GM21619 (cell line): Measurements from ENCODE around the gene ADAM23.

Source experiments
- ATAC-seq: cut with Tn5 transposase; IDR thresholded peaks from one replicate; pipeline ENCODE4 v1.9.1; 2021; ENCODE audit not compliant: unreplicated experiment

Gene ADAM23

GRCh38 chr2:206562375-206562774 is 119.0 kb downstream of the ADAM23 start:
- no peak for ATAC-seq

GRCh38 chr2:206563374-206563773 is 120.0 kb downstream of the ADAM23 start:
- ATAC-seq = no peak

- no peak for ATAC-seq
These were observed 122.3 kb downstream of the ADAM23 start for GRCh38 chr2:206565666-206566065.

- ATAC-seq = no peak
These were observed 126.1 kb downstream of the ADAM23 start for GRCh38 chr2:206569470-206569869.

- no peak for ATAC-seq
These were observed 126.9 kb downstream of the ADAM23 start for GRCh38 chr2:206570199-206570598.

GRCh38 chr2:206572725-206573124 is 129.4 kb downstream of the ADAM23 start:
- ATAC-seq = no peak

GRCh38 chr2:206573793-206574192 is 130.5 kb downstream of the ADAM23 start:
- ATAC-seq = no peak

GRCh38 chr2:206584323-206585116 is 141.2 kb downstream of the ADAM23 start:
- ATAC-seq = no peak

GRCh38 chr2:206585335-206585734 is 142.0 kb downstream of the ADAM23 start:
- ATAC-seq = no peak

GRCh38 chr2:206586609-206587008 is 143.3 kb downstream of the ADAM23 start:
- no peak for ATAC-seq

- ATAC-seq = no peak
These were observed 154.4 kb downstream of the ADAM23 start for GRCh38 chr2:206597717-206598218.

- ATAC-seq = no peak
These were observed 159.9 kb downstream of the ADAM23 start for GRCh38 chr2:206603243-206603642.

- no peak for ATAC-seq
These were observed 167.1 kb downstream of the ADAM23 start for GRCh38 chr2:206610451-206610850.

- no peak for ATAC-seq
These were observed 167.9 kb downstream of the ADAM23 start for GRCh38 chr2:206611191-206611590.

GRCh38 chr2:206611736-206612135 is 168.4 kb downstream of the ADAM23 start:
- ATAC-seq = no peak

GRCh38 chr2:206614811-206615210 is 171.5 kb downstream of the ADAM23 start:
- ATAC-seq = no peak

GRCh38 chr2:206615417-206616089 is 172.2 kb downstream of the ADAM23 start:
- no peak for ATAC-seq

- ATAC-seq = no peak
These were observed 172.8 kb downstream of the ADAM23 start for GRCh38 chr2:206616151-206616550.

GRCh38 chr2:206619011-206619410 is 175.7 kb downstream of the ADAM23 start:
- ATAC-seq = no peak

- no peak for ATAC-seq
These were observed 182.8 kb downstream of the ADAM23 start for GRCh38 chr2:206626108-206626507.

GRCh38 chr2:206627632-206628031 is 184.3 kb downstream of the ADAM23 start:
- no peak for ATAC-seq

GRCh38 chr2:206631340-206631739 is 188.0 kb downstream of the ADAM23 start:
- no peak for ATAC-seq
